ENCODE results near the gene PLIN1.

DNA sequence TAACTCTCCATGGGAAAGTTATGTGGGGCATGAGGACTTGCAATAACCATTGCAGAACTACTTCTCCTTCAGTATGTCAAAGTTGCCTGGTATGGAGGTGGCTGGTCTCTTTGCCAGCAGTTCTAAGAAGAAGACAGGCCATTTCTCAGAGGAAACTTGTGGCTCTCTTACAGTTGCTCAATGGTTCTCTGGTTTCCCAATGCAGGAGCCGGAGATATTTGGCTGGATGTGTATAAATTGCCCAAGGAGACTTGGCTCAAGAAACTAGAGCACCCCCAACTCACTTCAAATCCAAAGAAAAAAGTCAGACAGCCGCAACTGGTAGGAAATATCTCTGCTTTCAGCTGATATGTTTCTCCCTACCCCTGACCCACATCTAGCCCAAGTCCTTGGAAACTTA, 35.6 kb upstream of the PLIN1 start:
- TF ChIP-seq, protein P1, sequence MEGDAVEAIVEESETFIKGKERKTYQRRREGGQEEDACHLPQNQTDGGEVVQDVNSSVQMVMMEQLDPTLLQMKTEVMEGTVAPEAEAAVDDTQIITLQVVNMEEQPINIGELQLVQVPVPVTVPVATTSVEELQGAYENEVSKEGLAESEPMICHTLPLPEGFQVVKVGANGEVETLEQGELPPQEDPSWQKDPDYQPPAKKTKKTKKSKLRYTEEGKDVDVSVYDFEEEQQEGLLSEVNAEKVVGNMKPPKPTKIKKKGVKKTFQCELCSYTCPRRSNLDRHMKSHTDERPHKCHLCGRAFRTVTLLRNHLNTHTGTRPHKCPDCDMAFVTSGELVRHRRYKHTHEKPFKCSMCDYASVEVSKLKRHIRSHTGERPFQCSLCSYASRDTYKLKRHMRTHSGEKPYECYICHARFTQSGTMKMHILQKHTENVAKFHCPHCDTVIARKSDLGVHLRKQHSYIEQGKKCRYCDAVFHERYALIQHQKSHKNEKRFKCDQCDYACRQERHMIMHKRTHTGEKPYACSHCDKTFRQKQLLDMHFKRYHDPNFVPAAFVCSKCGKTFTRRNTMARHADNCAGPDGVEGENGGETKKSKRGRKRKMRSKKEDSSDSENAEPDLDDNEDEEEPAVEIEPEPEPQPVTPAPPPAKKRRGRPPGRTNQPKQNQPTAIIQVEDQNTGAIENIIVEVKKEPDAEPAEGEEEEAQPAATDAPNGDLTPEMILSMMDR (IDR thresholded peaks at IDR 0.05): no peak
- TF ChIP-seq EZH2 (IDR thresholded peaks at IDR 0.05): no peak
- no peak for TF ChIP-seq EZH2phosphoT487 (IDR thresholded peaks at IDR 0.05)

All from neural progenitor cell (in vitro differentiated cells).